Breast epithelium (tissue), 3 donors: Measurements from ENCODE around the gene IDH1.

ENCODE experiments used
- POLR2A ChIP-seq: fragments of 450-650 bp; IDR thresholded peaks from one replicate; pipeline ENCODE4 v1.6.1; 2016; ENCODE audit warnings: antibody characterized with exemption, mild to moderate bottlenecking, moderate library complexity
- TF ChIP-seq, protein P1 (sequence below), 3 donors: fragments of 450-650 bp; IDR thresholded peaks; one replicate each; pipeline ENCODE4 v1.5.1; 2016 to 2017; ENCODE audit warnings: antibody characterized with exemption in 3 of 3, mild to moderate bottlenecking in 3 of 3, moderate library complexity in 3 of 3

DNA sequence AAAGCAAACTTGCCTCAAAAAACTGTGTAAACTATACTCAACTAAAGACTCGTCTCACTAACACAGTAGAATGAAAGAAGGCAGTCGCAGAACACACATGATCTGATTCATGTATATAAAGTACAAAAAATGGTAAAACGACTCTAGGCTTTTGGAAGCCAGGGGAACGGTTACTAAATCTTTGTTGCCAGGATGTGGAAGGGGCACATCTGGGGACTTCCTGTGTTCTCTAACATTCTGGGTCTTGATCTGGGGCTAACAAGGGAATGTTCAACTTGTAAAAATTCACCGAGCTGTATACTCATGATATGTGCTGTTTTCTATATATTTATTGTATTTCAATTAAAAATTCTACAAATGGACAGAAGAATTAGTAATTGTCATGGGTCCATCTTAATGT, 50.7 kb downstream of the IDH1 start:
- TF ChIP-seq POLR2A = no peak
- TF ChIP-seq, protein P1, sequence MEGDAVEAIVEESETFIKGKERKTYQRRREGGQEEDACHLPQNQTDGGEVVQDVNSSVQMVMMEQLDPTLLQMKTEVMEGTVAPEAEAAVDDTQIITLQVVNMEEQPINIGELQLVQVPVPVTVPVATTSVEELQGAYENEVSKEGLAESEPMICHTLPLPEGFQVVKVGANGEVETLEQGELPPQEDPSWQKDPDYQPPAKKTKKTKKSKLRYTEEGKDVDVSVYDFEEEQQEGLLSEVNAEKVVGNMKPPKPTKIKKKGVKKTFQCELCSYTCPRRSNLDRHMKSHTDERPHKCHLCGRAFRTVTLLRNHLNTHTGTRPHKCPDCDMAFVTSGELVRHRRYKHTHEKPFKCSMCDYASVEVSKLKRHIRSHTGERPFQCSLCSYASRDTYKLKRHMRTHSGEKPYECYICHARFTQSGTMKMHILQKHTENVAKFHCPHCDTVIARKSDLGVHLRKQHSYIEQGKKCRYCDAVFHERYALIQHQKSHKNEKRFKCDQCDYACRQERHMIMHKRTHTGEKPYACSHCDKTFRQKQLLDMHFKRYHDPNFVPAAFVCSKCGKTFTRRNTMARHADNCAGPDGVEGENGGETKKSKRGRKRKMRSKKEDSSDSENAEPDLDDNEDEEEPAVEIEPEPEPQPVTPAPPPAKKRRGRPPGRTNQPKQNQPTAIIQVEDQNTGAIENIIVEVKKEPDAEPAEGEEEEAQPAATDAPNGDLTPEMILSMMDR (IDR thresholded peaks at IDR 0.05) = no peak
